GM06990 (cell line): ENCODE measurements around the gene RTKN.

ENCODE experiments used
- DNase-seq: peaks from one replicate; pipeline ENCODE4 v3.0.0-alpha.2; 2011; ENCODE audit not compliant: insufficient read length; ENCODE audit errors: extremely low read depth
- H3K27me3 ChIP-seq: replicated peaks from 2 replicates; pipeline ENCODE4 v1.6.0; 2011; ENCODE audit warnings: low read length; ENCODE audit not compliant: control insufficient read depth, insufficient read depth
- H3K36me3 ChIP-seq: 2 replicates; pipeline ENCODE4 v1.5.1; 2011; ENCODE audit warnings: low read length; ENCODE audit not compliant: control insufficient read depth, insufficient read depth
- H3K4me3 ChIP-seq: replicated peaks from 2 replicates; pipeline ENCODE4 v1.5.1; 2011; ENCODE audit warnings: low read depth, mild to moderate bottlenecking, control low read depth, low read length
- CTCF ChIP-seq: IDR thresholded peaks from 2 replicates; pipeline ENCODE4 v1.5.1; 2011; ENCODE audit warnings: low read length, control low read depth, mild to moderate bottlenecking, inconsistent platforms; ENCODE audit not compliant: insufficient read depth, poor library complexity, severe bottlenecking

Gene RTKN

DNA sequence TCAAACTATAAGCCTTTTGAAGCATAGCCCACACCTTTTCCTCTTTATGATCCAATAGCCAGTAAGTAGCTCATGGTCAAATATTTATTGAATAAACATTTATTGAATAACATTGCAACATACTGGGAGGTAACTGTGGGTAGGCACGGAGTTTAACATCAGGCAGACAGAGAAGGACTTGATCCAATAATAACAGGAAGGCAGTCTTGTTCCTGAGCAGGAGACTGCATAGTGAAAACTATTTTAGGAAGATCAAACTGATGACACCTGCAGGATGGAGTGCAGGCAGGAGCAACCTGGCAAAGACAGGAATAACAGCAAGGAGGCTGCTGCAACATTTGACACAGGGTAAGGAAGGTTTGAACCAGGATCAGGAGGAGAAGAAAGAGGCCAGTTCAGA, 58.5 kb downstream of the RTKN start:
- peaks cover 6% of the 10 kb centered on the region for H3K36me3 ChIP-seq
- DNase-seq, result no peak
- no peak overlapping the region for H3K4me3 ChIP-seq
- H3K27me3 ChIP-seq, result no peaks in the 10 kb centered on the region
- no peak for TF ChIP-seq CTCF

DNA sequence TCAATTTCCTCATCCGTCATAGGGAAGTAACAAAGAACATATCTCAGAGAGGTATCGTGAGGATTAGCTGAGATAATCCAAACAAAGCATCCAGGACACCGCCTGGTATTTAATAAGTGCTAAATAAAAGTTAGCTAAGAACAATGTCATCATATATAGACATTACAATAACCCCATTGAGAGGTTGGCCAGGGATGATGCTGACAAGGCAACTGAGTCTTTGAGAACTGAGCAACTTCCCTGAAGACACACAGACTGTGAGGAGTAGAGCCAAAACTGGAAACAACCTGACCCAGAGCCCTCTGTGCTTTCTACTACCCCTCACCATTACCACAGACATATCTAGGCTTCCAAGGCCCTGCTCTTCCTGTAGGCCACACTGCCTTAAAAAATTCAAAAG, 60.0 kb downstream of the RTKN start:
- no peak for DNase-seq
- Histone ChIP-seq H3K4me3 (no peak overlapping the region), H3K27me3 (no peaks in the 10 kb centered on the region), H3K36me3 (peaks cover 14% of the 10 kb centered on the region)
- no peak for TF ChIP-seq CTCF

DNA sequence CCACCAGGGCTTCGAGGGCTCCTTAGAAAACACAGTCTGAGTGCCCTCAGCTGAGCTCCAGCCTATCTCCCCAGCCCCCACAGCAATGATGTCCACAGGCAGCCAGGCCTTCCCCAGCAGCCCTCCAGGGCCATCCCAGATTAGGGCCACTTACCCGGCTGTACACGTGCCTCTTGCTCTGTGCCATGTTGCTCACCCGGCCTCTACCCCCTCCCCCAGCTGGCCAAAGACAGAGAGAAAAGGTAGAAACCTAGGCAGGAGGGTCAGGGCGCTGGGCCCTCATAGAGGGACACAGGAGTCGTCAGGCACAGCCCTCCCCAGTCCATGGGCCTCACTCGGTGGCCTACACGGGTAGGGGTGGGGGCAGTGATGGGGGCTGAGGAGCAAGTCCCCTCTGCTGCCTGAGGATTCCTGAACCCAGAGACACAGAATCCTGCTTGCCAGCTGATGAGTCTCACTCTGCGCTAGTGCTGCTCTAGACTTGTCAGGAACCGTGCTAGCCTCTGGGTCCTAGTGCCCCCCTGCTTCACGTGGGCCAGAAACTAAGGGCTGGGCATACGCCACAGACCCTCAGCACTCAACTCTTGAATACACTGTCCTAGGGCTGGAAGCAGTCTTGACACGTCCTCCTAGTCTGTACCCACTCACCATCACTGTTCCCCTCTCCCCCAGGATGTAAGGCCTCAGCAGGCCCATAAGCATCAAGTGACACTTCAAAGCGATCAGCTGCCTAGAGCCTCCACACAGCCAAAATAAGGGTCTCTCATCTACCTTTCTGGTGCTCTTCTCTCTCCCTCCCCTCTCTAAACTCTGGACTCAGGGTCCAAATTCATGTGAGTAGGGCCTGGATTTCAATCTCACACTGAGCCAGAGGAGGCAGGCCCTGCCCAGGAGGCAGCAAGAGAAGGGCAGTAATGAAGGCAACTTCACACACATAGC, 61.6 kb downstream of the RTKN start, which contains the start of gene DCTN1:
Gene DCTN1, minus strand, starts transcription at position 461 of the 939 bp plus-strand sequence. Its CDS starts 274 bp downstream, at position 187.
- H3K27me3 ChIP-seq, result no peaks in the 10 kb centered on the region
- peaks cover 17% of the 10 kb centered on the region for H3K36me3 ChIP-seq
- H3K4me3 ChIP-seq, result no peak within 1 kb of the TSS; the same call in 1 of the 2 replicates
- no peak for TF ChIP-seq CTCF
- no peak for DNase-seq

DNA sequence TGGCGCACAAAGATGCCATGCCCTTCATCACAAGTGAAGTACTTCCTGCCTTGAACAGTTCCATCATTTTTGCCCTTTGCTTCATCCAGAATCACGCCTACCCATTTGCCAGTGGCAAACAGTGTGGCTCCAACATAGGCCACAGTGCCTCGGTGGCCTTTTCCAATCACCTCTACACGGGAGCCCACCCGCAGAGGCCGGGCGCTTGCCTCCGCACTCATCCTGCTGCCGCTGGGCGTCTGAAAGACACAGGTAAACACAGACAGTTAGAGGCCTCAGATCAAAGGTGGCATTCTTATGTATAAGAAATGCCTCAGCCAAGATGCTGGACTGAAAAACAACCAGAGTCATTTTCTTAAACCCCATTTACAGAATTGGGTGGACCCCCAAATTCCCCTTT, 63.7 kb downstream of the RTKN start:
- H3K4me3 ChIP-seq, result no peak overlapping the region
- no peaks in the 10 kb centered on the region for H3K27me3 ChIP-seq
- no peak for DNase-seq
- no peak for TF ChIP-seq CTCF
- H3K36me3 ChIP-seq, result peaks cover 15% of the 10 kb centered on the region

DNA sequence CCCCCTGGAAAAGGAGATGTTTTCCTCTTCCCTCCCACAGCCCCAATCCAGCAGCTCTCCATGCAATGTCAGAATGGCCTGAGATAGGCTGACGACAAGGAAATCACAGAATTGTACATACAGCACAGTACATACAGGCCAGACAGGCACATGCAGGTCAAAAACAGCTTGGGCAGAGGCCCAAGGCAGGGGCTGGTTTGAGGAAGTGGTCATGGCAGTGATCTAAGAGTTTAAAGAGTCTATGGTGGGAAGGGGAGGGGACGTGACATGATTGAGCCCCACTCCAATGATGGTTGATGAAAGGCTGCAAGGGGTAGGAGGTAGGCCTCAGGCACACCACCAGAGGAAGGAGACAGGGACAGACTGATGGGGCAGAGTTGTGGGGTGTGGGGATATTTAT, 65.9 kb downstream of the RTKN start:
- Histone ChIP-seq H3K4me3 (no peak overlapping the region), H3K36me3 (peaks cover 15% of the 10 kb centered on the region), H3K27me3 (no peaks in the 10 kb centered on the region)
- DNase-seq, result no peak
- TF ChIP-seq CTCF, result no peak
